ENCODE data around the gene CMIP.

The CMIP gene

DNA sequence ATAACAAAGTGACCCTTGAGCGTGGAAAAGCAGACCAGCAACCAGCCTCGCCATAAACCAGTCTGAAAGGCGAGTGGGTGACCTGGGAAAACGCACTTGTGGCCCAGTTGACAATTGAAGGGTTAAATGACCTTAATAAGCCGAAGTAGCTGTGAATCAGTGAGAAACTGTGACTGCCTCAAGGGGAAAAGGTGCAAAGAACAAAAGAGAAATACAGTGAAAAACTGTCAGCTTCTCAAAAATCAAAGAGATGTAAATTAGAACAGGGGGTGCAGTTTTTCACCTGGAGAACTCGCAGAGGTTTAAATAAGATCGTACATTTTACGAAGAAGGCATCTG, 124.1 kb downstream of the CMIP start:
- Histone ChIP-seq H3K4me2 (ENCODE audit: low read length) (no peak overlapping the region), H3K27me3 (ENCODE audit: control insufficient read depth, insufficient read depth, low read length) (no peaks in the 10 kb centered on the region), H3K9me3 (ENCODE audit: control insufficient read depth, low read length) (no peaks in the 10 kb centered on the region), H3K27ac (no peak overlapping the region), H3K4me1 (no peaks in the 10 kb centered on the region), H3K9ac (no peak overlapping the region), H2AFZ (no peak overlapping the region), H3K79me2 (peaks cover 26% of the 10 kb centered on the region), H3K4me3 (ENCODE audit: low read depth, low read length) (no peak overlapping the region), H3K36me3 (ENCODE audit: control insufficient read depth, insufficient read depth, low read length) (no peaks in the 10 kb centered on the region)
- TF ChIP-seq, protein P1, sequence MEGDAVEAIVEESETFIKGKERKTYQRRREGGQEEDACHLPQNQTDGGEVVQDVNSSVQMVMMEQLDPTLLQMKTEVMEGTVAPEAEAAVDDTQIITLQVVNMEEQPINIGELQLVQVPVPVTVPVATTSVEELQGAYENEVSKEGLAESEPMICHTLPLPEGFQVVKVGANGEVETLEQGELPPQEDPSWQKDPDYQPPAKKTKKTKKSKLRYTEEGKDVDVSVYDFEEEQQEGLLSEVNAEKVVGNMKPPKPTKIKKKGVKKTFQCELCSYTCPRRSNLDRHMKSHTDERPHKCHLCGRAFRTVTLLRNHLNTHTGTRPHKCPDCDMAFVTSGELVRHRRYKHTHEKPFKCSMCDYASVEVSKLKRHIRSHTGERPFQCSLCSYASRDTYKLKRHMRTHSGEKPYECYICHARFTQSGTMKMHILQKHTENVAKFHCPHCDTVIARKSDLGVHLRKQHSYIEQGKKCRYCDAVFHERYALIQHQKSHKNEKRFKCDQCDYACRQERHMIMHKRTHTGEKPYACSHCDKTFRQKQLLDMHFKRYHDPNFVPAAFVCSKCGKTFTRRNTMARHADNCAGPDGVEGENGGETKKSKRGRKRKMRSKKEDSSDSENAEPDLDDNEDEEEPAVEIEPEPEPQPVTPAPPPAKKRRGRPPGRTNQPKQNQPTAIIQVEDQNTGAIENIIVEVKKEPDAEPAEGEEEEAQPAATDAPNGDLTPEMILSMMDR (IDR thresholded peaks at IDR 0.05): no peak

GRCh38 chr16:81569361-81570034, 124.9 kb downstream of the CMIP start:
- no peak overlapping the region for H3K9ac ChIP-seq
- no peaks in the 10 kb centered on the region for H3K27me3 ChIP-seq (ENCODE audit: control insufficient read depth, insufficient read depth, low read length)
- no peaks in the 10 kb centered on the region for H3K36me3 ChIP-seq (ENCODE audit: control insufficient read depth, insufficient read depth, low read length)
- no peak overlapping the region for H3K4me2 ChIP-seq (ENCODE audit: low read length)
- no peak overlapping the region for H3K4me3 ChIP-seq (ENCODE audit: low read depth, low read length)
- H2AFZ ChIP-seq: no peak overlapping the region
- peaks cover 24% of the 10 kb centered on the region for H3K79me2 ChIP-seq
- no peaks in the 10 kb centered on the region for H3K4me1 ChIP-seq
- TF ChIP-seq, protein P1 (IDR thresholded peaks at IDR 0.05): no peak
- H3K9me3 ChIP-seq (ENCODE audit: control insufficient read depth, low read length): no peaks in the 10 kb centered on the region
- H3K27ac ChIP-seq: no peak overlapping the region

DNA sequence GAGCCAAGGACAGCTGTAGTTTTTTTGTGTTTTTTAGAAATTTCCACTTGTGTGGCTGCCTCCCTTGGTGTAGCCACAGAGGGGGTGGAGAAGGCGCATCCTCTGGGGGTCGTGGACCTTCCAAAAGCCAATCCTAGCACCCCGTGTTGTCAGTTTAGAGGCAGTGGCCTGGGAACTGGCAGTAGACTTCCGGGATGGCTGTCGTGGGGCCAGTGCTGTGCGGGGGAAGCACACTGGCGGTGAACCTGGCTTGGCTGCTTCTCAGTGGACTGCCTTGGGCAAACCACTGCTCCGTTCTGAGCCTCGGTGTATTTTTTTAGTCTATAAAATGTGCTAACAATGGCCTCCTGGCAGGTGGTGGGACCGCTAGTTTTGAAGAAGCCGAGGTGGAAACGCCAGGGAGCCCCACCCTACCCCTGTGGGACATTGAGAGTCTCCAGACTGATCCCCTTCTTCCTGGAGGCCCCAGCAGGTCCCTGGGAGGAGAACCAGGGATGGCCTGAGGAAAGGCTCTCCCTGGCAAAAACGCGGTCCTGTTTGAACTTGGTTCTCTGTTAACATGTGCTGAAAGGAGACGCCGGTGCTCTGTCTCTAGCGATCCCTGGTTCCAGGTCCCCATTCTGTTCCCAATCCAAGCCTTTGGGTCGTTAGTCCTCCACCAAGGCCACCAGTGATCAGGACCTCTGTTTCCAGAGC, 125.7 kb downstream of the CMIP start:
- H3K9me3 ChIP-seq (ENCODE audit: control insufficient read depth, low read length): no peaks in the 10 kb centered on the region
- no peak overlapping the region for H3K27ac ChIP-seq
- H3K4me3 ChIP-seq (ENCODE audit: low read depth, low read length): no peak overlapping the region
- no peaks in the 10 kb centered on the region for H3K4me1 ChIP-seq
- peaks cover 21% of the 10 kb centered on the region for H3K79me2 ChIP-seq
- TF ChIP-seq, protein P1 (IDR thresholded peaks at IDR 0.05): no peak
- H3K9ac ChIP-seq: no peak overlapping the region
- H3K4me2 ChIP-seq (ENCODE audit: low read length): no peak overlapping the region
- H3K27me3 ChIP-seq (ENCODE audit: control insufficient read depth, insufficient read depth, low read length): no peaks in the 10 kb centered on the region
- no peaks in the 10 kb centered on the region for H3K36me3 ChIP-seq (ENCODE audit: control insufficient read depth, insufficient read depth, low read length)
- no peak overlapping the region for H2AFZ ChIP-seq

- Histone ChIP-seq H3K4me2 (ENCODE audit: low read length) (no peak overlapping the region), H3K36me3 (ENCODE audit: control insufficient read depth, insufficient read depth, low read length) (no peaks in the 10 kb centered on the region), H3K27ac (no peak overlapping the region), H3K9ac (no peak overlapping the region), H3K4me1 (no peaks in the 10 kb centered on the region), H3K9me3 (ENCODE audit: control insufficient read depth, low read length) (no peaks in the 10 kb centered on the region), H3K79me2 (peaks cover 19% of the 10 kb centered on the region), H2AFZ (no peak overlapping the region), H3K4me3 (ENCODE audit: low read depth, low read length) (no peak overlapping the region), H3K27me3 (ENCODE audit: control insufficient read depth, insufficient read depth, low read length) (no peaks in the 10 kb centered on the region)
- TF ChIP-seq, protein P1 (IDR thresholded peaks at IDR 0.05): no peak
Observed at GRCh38 chr16:81571175-81571574, 126.6 kb downstream of the CMIP start.

All from parathyroid adenoma (tissue), 2 donors.